ENCODE data around the gene CHRNA4. TPM values are rescaled to one million over a fixed set of nuclear protein-coding genes. Genes with fewer than 3 reads are reported as not detected.

CHRNA4 gene
- total and polyA plus RNA-seq, 2 donors (not counting 3 experiments of a cell fraction or from before 2014, with no cell fraction given), result not detected

DNA sequence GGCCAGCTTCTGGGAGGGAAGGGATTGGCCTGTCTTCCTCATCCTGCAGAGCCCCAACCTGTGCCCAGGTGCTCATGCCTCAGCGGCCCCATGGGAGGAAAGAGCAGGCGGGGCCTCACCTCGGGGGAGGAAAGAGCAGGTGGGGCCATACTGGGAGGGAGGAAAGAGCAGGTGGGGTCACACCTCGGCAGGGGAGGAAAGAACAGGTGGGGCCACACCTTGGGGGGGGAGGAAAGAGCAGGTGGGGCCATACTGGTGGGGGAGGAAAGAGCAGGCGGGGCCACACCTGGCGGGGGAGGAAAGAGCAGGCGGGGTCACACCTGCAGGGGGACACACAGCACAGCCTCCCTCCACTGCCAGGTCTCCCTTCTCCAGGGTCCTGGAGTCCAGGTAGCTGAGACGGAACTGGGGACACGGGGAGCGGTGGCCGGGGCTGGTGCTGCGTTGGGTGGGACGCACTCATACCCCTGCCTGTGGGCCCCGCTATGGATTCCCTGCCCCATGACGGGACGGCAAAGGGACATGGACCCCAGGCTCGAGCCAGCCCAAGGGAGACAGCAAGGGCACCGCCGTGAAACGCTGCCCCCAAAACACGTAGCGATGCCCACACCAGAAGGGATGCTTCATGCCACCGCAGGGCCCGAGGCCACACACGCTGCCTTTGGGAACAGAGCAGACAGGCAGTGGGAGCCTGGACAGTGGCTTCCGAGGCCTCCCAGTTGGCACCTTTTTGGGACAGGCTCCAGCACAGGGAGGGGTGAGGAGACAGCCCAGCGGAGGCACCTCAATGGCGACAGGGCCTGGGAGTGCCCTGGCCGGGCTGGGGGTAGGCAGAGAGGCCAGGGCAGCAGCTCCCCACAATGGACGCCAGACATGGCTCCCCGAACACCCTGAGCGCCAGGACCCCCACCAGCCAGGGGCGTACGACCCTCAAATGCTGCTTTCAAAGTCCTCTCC, 43.3 kb upstream of the CHRNA4 start:
- no peaks in the 10 kb centered on the region for H3K27me3 ChIP-seq (ENCODE audit: control insufficient read depth in 2 of 2, insufficient read depth in 2 of 2, low read length in 2 of 2)
- no TSS peak for BruUV-seq (replicated peaks)
- DNase-seq (ENCODE audit: low read depth, low spot score) (no peak), FAIRE-seq (no peak)
- no peaks in the 10 kb centered on the region for H3K36me3 ChIP-seq (ENCODE audit: control insufficient read depth in 2 of 2, extremely low read depth in 1 of 2, insufficient read depth in 2 of 2, low read length in 2 of 2)
- H3K79me2 ChIP-seq (ENCODE audit: control insufficient read depth, insufficient read depth, low read length), result no peaks in the 10 kb centered on the region
- dilution Hi-C loops (cut with MboI; ENCODE audit: extremely low pct_ligation_motif_present, low sequenced_read_pairs) (no loop called here), intact Hi-C loops (cut with micrococcal nuclease) (no loop called here)
- ChIA-PET POLR2A (no interaction called here), CTCF (no interaction called here)
- TF ChIP-seq JUN (IDR thresholded peaks at IDR 0.05; ENCODE audit: borderline replicate concordance, insufficient read depth, insufficient read length, low read depth), result no peak
- TF ChIP-seq, protein P1, sequence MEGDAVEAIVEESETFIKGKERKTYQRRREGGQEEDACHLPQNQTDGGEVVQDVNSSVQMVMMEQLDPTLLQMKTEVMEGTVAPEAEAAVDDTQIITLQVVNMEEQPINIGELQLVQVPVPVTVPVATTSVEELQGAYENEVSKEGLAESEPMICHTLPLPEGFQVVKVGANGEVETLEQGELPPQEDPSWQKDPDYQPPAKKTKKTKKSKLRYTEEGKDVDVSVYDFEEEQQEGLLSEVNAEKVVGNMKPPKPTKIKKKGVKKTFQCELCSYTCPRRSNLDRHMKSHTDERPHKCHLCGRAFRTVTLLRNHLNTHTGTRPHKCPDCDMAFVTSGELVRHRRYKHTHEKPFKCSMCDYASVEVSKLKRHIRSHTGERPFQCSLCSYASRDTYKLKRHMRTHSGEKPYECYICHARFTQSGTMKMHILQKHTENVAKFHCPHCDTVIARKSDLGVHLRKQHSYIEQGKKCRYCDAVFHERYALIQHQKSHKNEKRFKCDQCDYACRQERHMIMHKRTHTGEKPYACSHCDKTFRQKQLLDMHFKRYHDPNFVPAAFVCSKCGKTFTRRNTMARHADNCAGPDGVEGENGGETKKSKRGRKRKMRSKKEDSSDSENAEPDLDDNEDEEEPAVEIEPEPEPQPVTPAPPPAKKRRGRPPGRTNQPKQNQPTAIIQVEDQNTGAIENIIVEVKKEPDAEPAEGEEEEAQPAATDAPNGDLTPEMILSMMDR (IDR thresholded peaks at IDR 0.05; ENCODE audit: extremely low read depth in 1 of 2, insufficient read depth in 1 of 2, low read depth in 1 of 2, low read length in 2 of 2), result no peak
- TF ChIP-seq EZH2 (IDR thresholded peaks at IDR 0.05; ENCODE audit: borderline replicate concordance, low read depth, low read length, severe bottlenecking), result no peak
- no peak for TF ChIP-seq GATA2 (IDR thresholded peaks at IDR 0.05; ENCODE audit: insufficient read depth, insufficient read length, low read depth, low read length)
- TF ChIP-seq, protein P2, sequence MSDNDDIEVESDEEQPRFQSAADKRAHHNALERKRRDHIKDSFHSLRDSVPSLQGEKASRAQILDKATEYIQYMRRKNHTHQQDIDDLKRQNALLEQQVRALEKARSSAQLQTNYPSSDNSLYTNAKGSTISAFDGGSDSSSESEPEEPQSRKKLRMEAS (IDR thresholded peaks at IDR 0.05; ENCODE audit: insufficient read depth, insufficient read length), result no peak
- TF ChIP-seq MYC (IDR thresholded peaks at IDR 0.05; ENCODE audit: low read depth, low read length), result no peak
- no peak for TF ChIP-seq FOS (IDR thresholded peaks at IDR 0.05; ENCODE audit: borderline replicate concordance, insufficient read depth, low read length)
- TF ChIP-seq POLR2A (IDR thresholded peaks at IDR 0.05; ENCODE audit: low read depth, low read length), result no peak
- no peak for TF ChIP-seq POLR2AphosphoS5 (IDR thresholded peaks at IDR 0.05; ENCODE audit: insufficient read depth, low read depth, low read length)
- no peaks in the 10 kb centered on the region for H3K4me1 ChIP-seq (ENCODE audit: control insufficient read depth, extremely low read depth, insufficient read depth, low read length)
- no peak overlapping the region for H2AFZ ChIP-seq (ENCODE audit: low read depth, low read length)
- H4K20me1 ChIP-seq (replicated peaks; ENCODE audit: control insufficient read depth, extremely low read depth, insufficient read depth, low read length), result no peaks in the 10 kb centered on the region
- H3K9ac ChIP-seq (replicated peaks; ENCODE audit: extremely low read depth, insufficient read depth, low read length), result no peak overlapping the region
- no peaks in the 10 kb centered on the region for H3K9me3 ChIP-seq (replicated peaks; ENCODE audit: control insufficient read depth, insufficient read depth, low read length)
- no peak overlapping the region for H3K4me2 ChIP-seq (ENCODE audit: insufficient read depth, low read length)
- H3K27ac ChIP-seq (ENCODE audit: insufficient read depth, low read depth, low read length), result no peak overlapping the region
- H3K9me1 ChIP-seq (replicated peaks; ENCODE audit: control insufficient read depth, extremely low read depth, insufficient read depth, low read length), result no peaks in the 10 kb centered on the region
- no peak overlapping the region for H3K4me3 ChIP-seq (replicated peaks in 1 of 3; ENCODE audit: insufficient read depth in 1 of 3, low read depth in 1 of 3, low read length in 3 of 3)

All from endothelial cell of umbilical vein (primary cell).